Measurements from ENCODE around the gene AKNAD1. TPM values are rescaled to one million over a fixed set of nuclear protein-coding genes. Genes with fewer than 3 reads are reported as not detected.
A peak's percentile ranks its signal among the peaks of the same experiment; 100 is the strongest.

AKNAD1 gene
- total RNA-seq, 1 experiment from 2014 or later, result 7.2 TPM

DNA sequence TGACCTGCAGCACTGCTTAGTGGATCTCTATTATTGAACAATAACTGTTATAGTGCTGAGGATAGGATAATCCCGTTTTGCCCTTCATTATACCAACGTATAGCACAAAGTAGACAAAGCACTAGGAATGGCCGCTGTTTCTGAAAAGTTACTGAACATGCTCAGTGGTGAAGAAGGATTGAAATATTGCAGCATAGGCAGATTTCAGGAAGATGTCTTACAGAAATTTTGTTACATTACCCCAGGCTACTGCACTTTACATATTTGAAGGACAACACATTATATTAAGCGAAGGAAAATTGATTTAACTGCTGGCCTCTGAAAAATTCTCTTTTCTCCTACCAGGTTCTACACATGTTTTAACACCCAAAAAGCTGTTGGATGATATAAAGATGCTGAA, 48.5 kb downstream of the AKNAD1 start:
- intact Hi-C loops (cut with micrococcal nuclease), result no loop called here
- no TSS peak for BruUV-seq (replicated peaks)
- no peaks in the 10 kb centered on the region for H3K9me3 Mint-ChIP-seq (ENCODE audit: unreplicated experiment)
- TF ChIP-seq, protein P1, sequence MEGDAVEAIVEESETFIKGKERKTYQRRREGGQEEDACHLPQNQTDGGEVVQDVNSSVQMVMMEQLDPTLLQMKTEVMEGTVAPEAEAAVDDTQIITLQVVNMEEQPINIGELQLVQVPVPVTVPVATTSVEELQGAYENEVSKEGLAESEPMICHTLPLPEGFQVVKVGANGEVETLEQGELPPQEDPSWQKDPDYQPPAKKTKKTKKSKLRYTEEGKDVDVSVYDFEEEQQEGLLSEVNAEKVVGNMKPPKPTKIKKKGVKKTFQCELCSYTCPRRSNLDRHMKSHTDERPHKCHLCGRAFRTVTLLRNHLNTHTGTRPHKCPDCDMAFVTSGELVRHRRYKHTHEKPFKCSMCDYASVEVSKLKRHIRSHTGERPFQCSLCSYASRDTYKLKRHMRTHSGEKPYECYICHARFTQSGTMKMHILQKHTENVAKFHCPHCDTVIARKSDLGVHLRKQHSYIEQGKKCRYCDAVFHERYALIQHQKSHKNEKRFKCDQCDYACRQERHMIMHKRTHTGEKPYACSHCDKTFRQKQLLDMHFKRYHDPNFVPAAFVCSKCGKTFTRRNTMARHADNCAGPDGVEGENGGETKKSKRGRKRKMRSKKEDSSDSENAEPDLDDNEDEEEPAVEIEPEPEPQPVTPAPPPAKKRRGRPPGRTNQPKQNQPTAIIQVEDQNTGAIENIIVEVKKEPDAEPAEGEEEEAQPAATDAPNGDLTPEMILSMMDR (IDR thresholded peaks at IDR 0.05; ENCODE audit: unreplicated experiment), result no peak
- DNase-seq (ENCODE audit: unreplicated experiment), result no peak
- peaks cover 63% of the 10 kb centered on the region for H3K36me3 Mint-ChIP-seq (ENCODE audit: insufficient read depth, unreplicated experiment)
- POLR2A ChIA-PET, result no interaction called here
- no peak overlapping the region for H3K4me3 Mint-ChIP-seq (ENCODE audit: unreplicated experiment)
- H3K27me3 Mint-ChIP-seq (ENCODE audit: insufficient read depth, unreplicated experiment), result no peaks in the 10 kb centered on the region
- H3K4me1 Mint-ChIP-seq (ENCODE audit: insufficient read depth, unreplicated experiment), result no peaks in the 10 kb centered on the region
- CTCF ChIA-PET, result no interaction called here
- no peak overlapping the region for H3K27ac Mint-ChIP-seq (ENCODE audit: low read depth, unreplicated experiment)

DNA sequence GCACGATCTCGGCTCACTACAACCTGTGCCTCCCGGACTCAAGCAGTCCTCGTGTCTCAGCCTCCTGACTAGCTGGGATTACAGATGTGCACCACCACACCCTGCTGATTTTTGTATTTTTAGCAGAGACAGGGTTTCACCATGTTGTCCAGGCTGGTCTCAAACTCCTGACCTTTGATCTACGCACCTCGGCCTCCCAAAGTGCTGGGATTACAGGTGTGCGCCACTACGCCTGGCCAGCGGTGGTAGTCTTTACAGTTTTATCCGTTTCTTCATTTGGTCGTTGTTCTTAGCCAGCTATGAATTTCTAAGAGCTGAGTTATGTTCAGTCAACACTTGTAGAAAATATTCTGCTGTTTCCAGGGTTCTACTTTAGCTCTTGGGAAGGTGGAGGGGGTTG, 53.3 kb downstream of the AKNAD1 start:
- intact Hi-C loops (cut with micrococcal nuclease), result no loop called here
- peak overlapping the region; percentile 88 for H3K27ac Mint-ChIP-seq (ENCODE audit: low read depth, unreplicated experiment)

DNA sequence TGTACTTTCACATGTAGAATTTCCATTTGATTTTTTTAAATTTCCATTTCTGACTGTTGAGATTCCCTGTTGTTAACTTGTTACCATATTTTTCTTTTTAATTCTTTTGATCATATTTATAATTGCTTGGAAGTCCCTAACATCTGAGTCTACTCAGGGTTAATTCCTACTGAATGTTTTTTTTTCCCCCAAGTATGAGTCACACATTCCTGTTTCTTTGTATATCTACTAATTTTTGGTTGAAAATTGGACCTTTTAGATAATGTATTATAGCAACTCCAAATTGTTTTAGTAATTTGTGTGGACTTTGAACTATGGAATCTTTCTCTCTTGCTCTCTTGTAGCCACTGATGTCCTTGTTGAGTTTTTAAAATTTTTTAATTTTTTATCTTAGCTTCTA, 55.8 kb downstream of the AKNAD1 start:
- TF ChIP-seq, protein P1 (IDR thresholded peaks at IDR 0.05; ENCODE audit: unreplicated experiment), result no peak
- Mint-ChIP-seq H3K4me3 (ENCODE audit: unreplicated experiment) (no peak overlapping the region), H3K4me1 (ENCODE audit: insufficient read depth, unreplicated experiment) (peaks cover 7% of the 10 kb centered on the region), H3K9me3 (ENCODE audit: unreplicated experiment) (no peaks in the 10 kb centered on the region), H3K36me3 (ENCODE audit: insufficient read depth, unreplicated experiment) (peaks cover 83% of the 10 kb centered on the region), H3K27me3 (ENCODE audit: insufficient read depth, unreplicated experiment) (no peaks in the 10 kb centered on the region), H3K27ac (ENCODE audit: low read depth, unreplicated experiment) (peak overlapping the region; percentile 72)
- POLR2A ChIA-PET, result interaction anchor here (0.7 kb wide), 1 partner anchor 11 kb away, joined by 5 read pairs; no protein-coding TSS in a partner anchor
- CTCF ChIA-PET, result interaction anchor here (0.7 kb wide), 1 partner anchor 690 kb away, joined by 3 read pairs; no protein-coding TSS in a partner anchor
- DNase-seq (ENCODE audit: unreplicated experiment), result no peak
- BruUV-seq (replicated peaks), result no TSS peak
- intact Hi-C loops (cut with micrococcal nuclease), result no loop called here

More for the DNA sequence above, 53.3 kb downstream of the AKNAD1 start:
- TF ChIP-seq, protein P1 (IDR thresholded peaks at IDR 0.05; ENCODE audit: unreplicated experiment), result no peak
- no peaks in the 10 kb centered on the region for H3K27me3 Mint-ChIP-seq (ENCODE audit: insufficient read depth, unreplicated experiment)
- CTCF ChIA-PET, result interaction anchor here (0.6 to 0.7 kb wide), 2 partner anchors 83 to 1213 kb away, joined by 3 to 6 read pairs; no protein-coding TSS in a partner anchor
- H3K4me3 Mint-ChIP-seq (ENCODE audit: unreplicated experiment), result no peak overlapping the region
- POLR2A ChIA-PET, result no interaction called here
- peaks cover 83% of the 10 kb centered on the region for H3K36me3 Mint-ChIP-seq (ENCODE audit: insufficient read depth, unreplicated experiment)
- H3K4me1 Mint-ChIP-seq (ENCODE audit: insufficient read depth, unreplicated experiment), result peaks cover 7% of the 10 kb centered on the region
- BruUV-seq (replicated peaks), result no TSS peak
- no peaks in the 10 kb centered on the region for H3K9me3 Mint-ChIP-seq (ENCODE audit: unreplicated experiment)
- no peak for DNase-seq (ENCODE audit: unreplicated experiment)

DNA sequence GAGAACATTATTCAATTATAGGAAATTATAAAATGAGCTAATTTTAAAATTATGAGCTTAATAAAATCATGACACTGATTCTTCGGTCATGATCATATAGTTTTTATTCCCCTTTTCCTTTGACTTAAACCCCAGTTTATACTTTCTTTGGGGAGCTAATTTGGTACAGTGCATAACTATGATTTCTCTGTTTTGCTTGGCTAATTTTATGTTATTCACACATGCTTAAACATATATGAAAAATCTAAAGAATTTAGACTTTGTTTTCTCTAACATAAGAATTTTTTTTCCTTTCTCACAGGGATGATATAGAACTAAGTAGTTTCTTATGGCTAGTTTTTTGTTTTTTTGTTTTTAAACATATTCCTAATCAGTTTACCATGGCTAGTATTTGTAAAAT, 57.9 kb downstream of the AKNAD1 start:
- no TSS peak for BruUV-seq (replicated peaks)
- H3K4me3 Mint-ChIP-seq (ENCODE audit: unreplicated experiment), result no peak overlapping the region
- no peaks in the 10 kb centered on the region for H3K9me3 Mint-ChIP-seq (ENCODE audit: unreplicated experiment)
- ChIA-PET POLR2A (interaction anchor here (0.5 to 0.9 kb wide), 3 partner anchors 18 to 214 kb away, joined by 3 read pairs; no protein-coding TSS in a partner anchor), CTCF (interaction anchor here (0.6 kb wide), 2 partner anchors 169 to 201 kb away, joined by 3 to 6 read pairs; no protein-coding TSS in a partner anchor)
- TF ChIP-seq, protein P1 (IDR thresholded peaks at IDR 0.05; ENCODE audit: unreplicated experiment), result no peak
- H3K27me3 Mint-ChIP-seq (ENCODE audit: insufficient read depth, unreplicated experiment), result no peaks in the 10 kb centered on the region
- intact Hi-C loops (cut with micrococcal nuclease), result no loop called here
- H3K36me3 Mint-ChIP-seq (ENCODE audit: insufficient read depth, unreplicated experiment), result peaks cover 85% of the 10 kb centered on the region
- DNase-seq (ENCODE audit: unreplicated experiment), result no peak
- H3K4me1 Mint-ChIP-seq (ENCODE audit: insufficient read depth, unreplicated experiment), result peaks cover 7% of the 10 kb centered on the region
- no peak overlapping the region for H3K27ac Mint-ChIP-seq (ENCODE audit: low read depth, unreplicated experiment)
